Retinal pigment epithelial cell (primary cell): ENCODE results near the gene VWA5B1.

Source experiments
- DNase-seq: peaks from one replicate; pipeline ENCODE4 v3.0.0-alpha.2; 2010; ENCODE audit warnings: low read depth
- H3K4me3 ChIP-seq: 2 replicates; pipeline ENCODE4 v1.5.1; 2011; ENCODE audit warnings: mild to moderate bottlenecking, low read length, control low read depth, moderate library complexity
- TF ChIP-seq, protein P1 (sequence below): conservative IDR thresholded peaks from 2 replicates; pipeline ENCODE4 v1.5.1; 2011; ENCODE audit warnings: low read depth, low read length, control low read depth, inconsistent platforms

The VWA5B1 gene

DNA sequence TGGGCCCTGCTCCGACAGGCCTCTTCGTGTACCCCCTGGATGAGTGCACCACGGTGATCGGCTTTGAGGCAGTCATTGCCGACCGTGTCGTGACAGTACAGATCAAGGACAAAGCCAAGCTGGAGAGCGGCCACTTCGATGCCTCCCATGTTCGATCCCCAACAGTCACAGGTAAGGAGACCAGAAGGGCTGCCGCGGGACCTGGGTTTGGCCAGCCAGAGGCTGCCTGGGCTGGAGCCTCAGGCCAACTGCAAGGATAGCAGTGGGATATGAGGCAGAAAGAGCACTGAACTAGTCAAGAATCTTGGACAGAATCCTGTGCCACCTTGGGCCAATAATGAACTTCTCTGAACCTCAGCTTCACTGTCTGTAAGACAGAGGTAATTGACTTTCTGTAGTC, 22.1 kb downstream of the VWA5B1 start:
- no peak for DNase-seq
- TF ChIP-seq, protein P1, sequence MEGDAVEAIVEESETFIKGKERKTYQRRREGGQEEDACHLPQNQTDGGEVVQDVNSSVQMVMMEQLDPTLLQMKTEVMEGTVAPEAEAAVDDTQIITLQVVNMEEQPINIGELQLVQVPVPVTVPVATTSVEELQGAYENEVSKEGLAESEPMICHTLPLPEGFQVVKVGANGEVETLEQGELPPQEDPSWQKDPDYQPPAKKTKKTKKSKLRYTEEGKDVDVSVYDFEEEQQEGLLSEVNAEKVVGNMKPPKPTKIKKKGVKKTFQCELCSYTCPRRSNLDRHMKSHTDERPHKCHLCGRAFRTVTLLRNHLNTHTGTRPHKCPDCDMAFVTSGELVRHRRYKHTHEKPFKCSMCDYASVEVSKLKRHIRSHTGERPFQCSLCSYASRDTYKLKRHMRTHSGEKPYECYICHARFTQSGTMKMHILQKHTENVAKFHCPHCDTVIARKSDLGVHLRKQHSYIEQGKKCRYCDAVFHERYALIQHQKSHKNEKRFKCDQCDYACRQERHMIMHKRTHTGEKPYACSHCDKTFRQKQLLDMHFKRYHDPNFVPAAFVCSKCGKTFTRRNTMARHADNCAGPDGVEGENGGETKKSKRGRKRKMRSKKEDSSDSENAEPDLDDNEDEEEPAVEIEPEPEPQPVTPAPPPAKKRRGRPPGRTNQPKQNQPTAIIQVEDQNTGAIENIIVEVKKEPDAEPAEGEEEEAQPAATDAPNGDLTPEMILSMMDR: no peak
- H3K4me3 ChIP-seq: no peak overlapping the region

DNA sequence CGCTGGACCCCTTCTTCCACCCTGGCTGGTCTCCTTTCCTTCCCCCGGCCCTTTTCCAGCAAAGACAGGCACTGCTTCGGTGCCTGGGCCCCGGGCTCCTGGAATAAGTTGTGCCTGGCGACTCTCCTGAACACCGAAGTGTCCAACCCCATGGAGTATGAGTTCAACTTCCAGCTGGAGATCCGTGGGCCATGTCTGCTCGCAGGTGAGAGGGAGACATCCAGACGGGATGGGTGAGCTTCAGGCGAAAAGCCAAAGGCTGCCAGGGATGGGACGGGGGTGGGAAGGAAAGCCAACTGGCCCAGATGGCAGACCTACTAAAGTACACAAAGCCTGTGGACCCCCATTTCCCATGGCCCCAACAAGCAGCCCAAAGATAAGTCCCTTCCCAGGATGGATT, 26.8 kb downstream of the VWA5B1 start:
- DNase-seq: no peak
- TF ChIP-seq, protein P1: no peak
- H3K4me3 ChIP-seq: no peak overlapping the region

DNA sequence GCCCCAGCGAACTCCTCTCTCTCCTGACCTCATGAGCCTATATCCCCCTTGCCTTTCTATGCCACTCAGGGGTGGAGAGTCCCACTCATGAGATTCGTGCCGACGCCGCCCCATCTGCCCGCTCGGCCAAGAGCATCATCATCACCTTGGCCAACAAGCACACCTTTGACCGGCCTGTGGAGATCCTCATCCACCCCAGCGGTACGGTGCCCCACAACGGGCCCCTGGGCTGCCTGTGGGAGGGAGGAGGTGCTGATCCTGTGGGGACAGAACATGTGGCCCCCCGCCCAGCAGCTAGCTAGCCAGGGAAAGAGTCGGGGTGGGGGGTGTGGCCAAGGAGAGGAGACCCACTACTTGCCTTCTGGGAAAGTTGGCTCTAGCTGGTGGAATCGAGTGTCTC, 27.8 kb downstream of the VWA5B1 start:
- DNase-seq: no peak
- TF ChIP-seq, protein P1: no peak
- H3K4me3 ChIP-seq: no peak overlapping the region

DNA sequence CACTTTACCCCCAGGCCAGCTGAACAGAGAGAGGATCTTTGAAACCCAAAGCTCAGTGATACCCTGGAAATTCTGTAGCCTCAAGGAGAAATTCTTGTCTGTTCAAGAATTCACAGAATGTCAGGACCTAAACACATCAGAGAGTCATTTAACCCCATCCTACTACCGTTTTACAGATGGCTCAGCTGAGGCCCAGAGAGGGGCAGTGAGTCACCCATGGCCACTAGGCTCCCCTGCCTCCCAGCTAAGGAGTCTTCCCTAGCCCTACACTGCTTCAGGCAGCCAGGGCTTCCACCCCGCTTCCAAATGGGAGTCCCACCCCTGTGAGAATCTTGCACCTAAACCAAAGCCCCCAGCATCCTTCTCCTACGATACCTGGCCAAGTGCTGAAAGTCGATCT, 28.3 kb downstream of the VWA5B1 start:
- no peak overlapping the region for H3K4me3 ChIP-seq
- no peak for DNase-seq
- TF ChIP-seq, protein P1: no peak

DNA sequence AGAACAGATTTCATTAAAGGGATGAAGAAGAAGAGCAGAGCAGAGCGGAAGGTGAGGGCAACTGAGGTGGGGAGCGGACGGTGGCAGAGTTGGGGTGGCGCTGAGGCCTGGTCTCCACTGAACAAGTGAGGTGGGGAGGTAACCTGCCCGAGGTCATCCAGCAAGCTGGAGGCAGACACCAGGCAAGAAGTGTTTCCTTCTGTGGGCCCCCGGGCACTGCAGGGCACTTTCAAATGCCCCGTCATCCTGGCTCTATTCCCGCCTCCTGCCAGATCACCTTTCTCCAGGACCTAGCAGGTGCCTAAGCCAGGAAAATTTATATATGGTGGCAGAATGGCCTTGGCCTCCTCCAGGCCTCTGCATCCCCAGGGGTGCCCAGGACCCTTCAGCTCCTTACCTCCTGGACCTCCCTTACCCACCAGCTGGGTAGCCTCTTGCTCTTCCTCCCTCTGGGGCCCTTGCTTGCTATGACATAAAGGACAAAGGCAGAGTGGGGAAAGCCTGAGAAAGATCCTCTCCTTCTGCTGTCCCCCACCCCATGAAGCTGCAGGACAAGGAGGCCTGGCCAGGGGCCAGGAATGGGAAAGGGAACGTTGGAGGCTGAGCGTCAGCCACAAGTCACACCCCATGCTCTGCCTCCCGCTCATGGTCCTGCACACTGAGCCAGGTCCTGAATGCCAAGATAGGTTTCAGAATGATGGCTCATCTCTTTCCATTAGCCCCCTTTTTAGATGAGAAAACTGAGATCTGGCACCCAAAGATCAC, 29.0 kb downstream of the VWA5B1 start:
- TF ChIP-seq, protein P1: no peak
- H3K4me3 ChIP-seq: no peak overlapping the region
- no peak for DNase-seq

DNA sequence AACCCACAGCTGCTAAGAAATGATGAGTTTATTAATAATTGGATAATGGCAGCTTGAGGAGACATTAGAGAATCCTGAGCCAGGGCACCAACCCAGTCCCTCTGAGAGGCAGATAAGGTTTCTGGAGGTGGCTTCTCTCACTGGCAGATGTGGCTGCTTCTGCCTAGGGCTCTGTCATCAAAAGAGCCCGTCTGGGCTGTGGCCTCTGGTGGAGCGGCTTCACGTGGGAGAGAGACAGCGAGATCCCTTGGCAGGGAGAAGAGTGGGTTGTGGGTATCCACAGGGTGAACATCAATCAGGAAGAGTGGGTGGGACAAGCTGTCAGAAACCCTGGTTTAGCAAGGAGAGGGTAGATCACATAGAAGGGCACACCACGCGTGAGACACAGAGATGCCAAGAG, 30.0 kb downstream of the VWA5B1 start:
- TF ChIP-seq, protein P1: no peak
- no peak overlapping the region for H3K4me3 ChIP-seq

DNA sequence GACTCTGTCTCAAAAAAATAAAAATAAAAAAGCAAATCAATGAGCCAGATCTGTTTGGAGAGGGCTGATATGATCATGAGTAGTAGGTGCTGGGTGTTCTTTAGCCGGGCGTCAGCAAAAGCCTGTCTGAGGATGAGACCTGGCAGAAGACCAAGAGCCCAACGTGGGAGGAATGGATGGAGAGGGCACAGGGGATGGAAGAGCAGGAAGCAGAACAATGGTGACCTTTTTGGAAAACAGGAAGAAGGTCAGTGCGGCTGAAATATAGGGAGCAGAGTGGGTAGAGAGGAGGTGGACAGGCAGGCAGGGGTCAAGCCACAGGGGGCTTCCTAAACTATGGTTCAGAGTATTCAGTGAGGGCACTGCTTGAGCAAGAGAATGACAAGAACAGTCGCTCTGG, 30.9 kb downstream of the VWA5B1 start:
- no peak overlapping the region for H3K4me3 ChIP-seq
- TF ChIP-seq, protein P1: no peak
- DNase-seq: no peak

More for the DNA sequence above, 30.0 kb downstream of the VWA5B1 start:
- no peak for DNase-seq
